ENCODE results near the gene MRAS.

MRAS gene

GRCh38 chr3:138432576-138433240 is 84.3 kb downstream of the MRAS start:
- TF ChIP-seq, protein P1, sequence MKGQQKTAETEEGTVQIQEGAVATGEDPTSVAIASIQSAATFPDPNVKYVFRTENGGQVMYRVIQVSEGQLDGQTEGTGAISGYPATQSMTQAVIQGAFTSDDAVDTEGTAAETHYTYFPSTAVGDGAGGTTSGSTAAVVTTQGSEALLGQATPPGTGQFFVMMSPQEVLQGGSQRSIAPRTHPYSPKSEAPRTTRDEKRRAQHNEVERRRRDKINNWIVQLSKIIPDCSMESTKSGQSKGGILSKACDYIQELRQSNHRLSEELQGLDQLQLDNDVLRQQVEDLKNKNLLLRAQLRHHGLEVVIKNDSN (IDR thresholded peaks at IDR 0.05), result no peak
- TF ChIP-seq REST (IDR thresholded peaks at IDR 0.05; ENCODE audit: low read depth) (no peak), EGR1 (IDR thresholded peaks at IDR 0.05) (no peak), ZBTB7A (IDR thresholded peaks at IDR 0.05; ENCODE audit: low read depth) (no peak), RAD21 (IDR thresholded peaks at IDR 0.05; ENCODE audit: low read depth) (no peak), FOXM1 (IDR thresholded peaks at IDR 0.05; ENCODE audit: borderline replicate concordance, low read depth) (no peak), EP300 (IDR thresholded peaks at IDR 0.05; ENCODE audit: borderline replicate concordance) (no peak), TEAD4 (IDR thresholded peaks at IDR 0.05) (no peak), NFIC (IDR thresholded peaks at IDR 0.05) (no peak), TCF12 (IDR thresholded peaks at IDR 0.05; ENCODE audit: low read depth) (no peak), TAF1 (IDR thresholded peaks at IDR 0.05; ENCODE audit: low read depth) (no peak), CEBPB (IDR thresholded peaks at IDR 0.05) (no peak), YY1 (IDR thresholded peaks at IDR 0.05; ENCODE audit: low read depth) (no peak), CREB1 (IDR thresholded peaks at IDR 0.05; ENCODE audit: low read depth) (no peak)
- TF ChIP-seq, protein P2, sequence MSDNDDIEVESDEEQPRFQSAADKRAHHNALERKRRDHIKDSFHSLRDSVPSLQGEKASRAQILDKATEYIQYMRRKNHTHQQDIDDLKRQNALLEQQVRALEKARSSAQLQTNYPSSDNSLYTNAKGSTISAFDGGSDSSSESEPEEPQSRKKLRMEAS (IDR thresholded peaks at IDR 0.05), result no peak

GRCh38 chr3:138433892-138434275 is 85.5 kb downstream of the MRAS start:
- TF ChIP-seq, protein P2 (IDR thresholded peaks at IDR 0.05), result no peak
- TF ChIP-seq REST (IDR thresholded peaks at IDR 0.05; ENCODE audit: low read depth), result no peak
- TF ChIP-seq RAD21 (IDR thresholded peaks at IDR 0.05; ENCODE audit: low read depth), result no peak
- no peak for TF ChIP-seq CEBPB (IDR thresholded peaks at IDR 0.05)
- no peak for TF ChIP-seq ZBTB7A (IDR thresholded peaks at IDR 0.05; ENCODE audit: low read depth)
- TF ChIP-seq EP300 (IDR thresholded peaks at IDR 0.05; ENCODE audit: borderline replicate concordance), result no peak
- TF ChIP-seq EGR1 (IDR thresholded peaks at IDR 0.05), result no peak
- no peak for TF ChIP-seq NFIC (IDR thresholded peaks at IDR 0.05)
- no peak for TF ChIP-seq YY1 (IDR thresholded peaks at IDR 0.05; ENCODE audit: low read depth)
- TF ChIP-seq TAF1 (IDR thresholded peaks at IDR 0.05; ENCODE audit: low read depth), result no peak
- TF ChIP-seq TEAD4 (IDR thresholded peaks at IDR 0.05), result no peak
- TF ChIP-seq, protein P1 (IDR thresholded peaks at IDR 0.05), result no peak
- TF ChIP-seq TCF12 (IDR thresholded peaks at IDR 0.05; ENCODE audit: low read depth), result no peak
- TF ChIP-seq CREB1 (IDR thresholded peaks at IDR 0.05; ENCODE audit: low read depth), result no peak
- TF ChIP-seq FOXM1 (IDR thresholded peaks at IDR 0.05; ENCODE audit: borderline replicate concordance, low read depth), result no peak

DNA sequence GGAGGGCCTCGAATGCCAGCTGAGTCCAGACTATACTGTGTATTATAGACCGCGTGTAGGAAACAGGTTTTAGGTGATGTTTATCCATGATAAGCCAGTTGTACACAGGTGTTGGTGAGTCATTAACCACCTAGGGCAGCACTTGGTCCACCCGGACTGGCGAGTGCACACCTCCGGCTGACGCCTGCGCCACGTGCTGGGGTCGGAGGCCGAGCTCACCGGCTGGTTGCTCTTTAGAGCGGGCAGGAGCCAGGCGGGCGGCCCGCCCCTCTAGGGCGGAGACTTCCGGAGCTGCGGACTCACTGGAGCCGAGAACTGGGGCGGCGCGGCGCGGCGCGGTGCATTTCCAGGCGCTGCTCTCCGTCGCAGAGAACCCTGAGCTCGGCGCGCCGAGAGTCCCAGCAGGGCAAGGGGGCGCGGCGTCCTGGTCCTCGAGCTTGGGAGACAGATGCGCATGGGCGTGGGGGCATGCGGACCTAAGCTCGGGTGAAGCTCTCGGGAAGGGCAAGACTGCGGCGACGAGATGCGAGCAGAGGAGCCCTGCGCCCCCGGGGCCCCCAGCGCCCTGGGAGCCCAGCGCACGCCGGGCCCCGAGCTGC is 86.0 kb downstream of the MRAS start, which contains the start of gene ESYT3:
ESYT3 (plus strand) TSS at position 341 of the 599 bp plus-strand sequence; CDS start at position 524, 183 bp downstream.
- no peak for TF ChIP-seq FOXM1 (IDR thresholded peaks at IDR 0.05; ENCODE audit: borderline replicate concordance, low read depth)
- no peak for TF ChIP-seq RAD21 (IDR thresholded peaks at IDR 0.05; ENCODE audit: low read depth)
- TF ChIP-seq ZBTB7A (IDR thresholded peaks at IDR 0.05; ENCODE audit: low read depth), result no peak; the same call in 1 of the 2 replicates
- peak; percentile 58; the same call in 1 of the 2 replicates for TF ChIP-seq TCF12 (IDR thresholded peaks at IDR 0.05; ENCODE audit: low read depth)
- peak; percentile 10; the same call in 1 of the 2 replicates for TF ChIP-seq CREB1 (IDR thresholded peaks at IDR 0.05; ENCODE audit: low read depth)
- TF ChIP-seq, protein P2 (IDR thresholded peaks at IDR 0.05), result peak; percentile 99
- TF ChIP-seq CEBPB (IDR thresholded peaks at IDR 0.05), result no peak
- no peak for TF ChIP-seq EGR1 (IDR thresholded peaks at IDR 0.05)
- TF ChIP-seq TEAD4 (IDR thresholded peaks at IDR 0.05), result no peak; the same call in 1 of the 2 replicates
- no peak; the same call in 1 of the 2 replicates for TF ChIP-seq YY1 (IDR thresholded peaks at IDR 0.05; ENCODE audit: low read depth)
- no peak for TF ChIP-seq EP300 (IDR thresholded peaks at IDR 0.05; ENCODE audit: borderline replicate concordance)
- TF ChIP-seq NFIC (IDR thresholded peaks at IDR 0.05), result no peak
- TF ChIP-seq, protein P1 (IDR thresholded peaks at IDR 0.05), result peak; percentile 88
- peak; percentile 53; the same call in 1 of the 2 replicates for TF ChIP-seq TAF1 (IDR thresholded peaks at IDR 0.05; ENCODE audit: low read depth)
- no peak for TF ChIP-seq REST (IDR thresholded peaks at IDR 0.05; ENCODE audit: low read depth)
